Activated CD4-positive, alpha-beta T cell treated with anti-CD3 and anti-CD28 coated beads for 48 hours (primary cell): ENCODE data around the gene MBTPS1.
"Not testable (repeated sequence)": the region's sequence is repeated elsewhere in the genome, so short reads cannot be mapped to it uniquely, and the experiment has no call there.

Source experiments
- DNase-seq: peaks from one replicate; pipeline ENCODE4 v3.0.0-alpha.2; 2020

Gene MBTPS1

DNA sequence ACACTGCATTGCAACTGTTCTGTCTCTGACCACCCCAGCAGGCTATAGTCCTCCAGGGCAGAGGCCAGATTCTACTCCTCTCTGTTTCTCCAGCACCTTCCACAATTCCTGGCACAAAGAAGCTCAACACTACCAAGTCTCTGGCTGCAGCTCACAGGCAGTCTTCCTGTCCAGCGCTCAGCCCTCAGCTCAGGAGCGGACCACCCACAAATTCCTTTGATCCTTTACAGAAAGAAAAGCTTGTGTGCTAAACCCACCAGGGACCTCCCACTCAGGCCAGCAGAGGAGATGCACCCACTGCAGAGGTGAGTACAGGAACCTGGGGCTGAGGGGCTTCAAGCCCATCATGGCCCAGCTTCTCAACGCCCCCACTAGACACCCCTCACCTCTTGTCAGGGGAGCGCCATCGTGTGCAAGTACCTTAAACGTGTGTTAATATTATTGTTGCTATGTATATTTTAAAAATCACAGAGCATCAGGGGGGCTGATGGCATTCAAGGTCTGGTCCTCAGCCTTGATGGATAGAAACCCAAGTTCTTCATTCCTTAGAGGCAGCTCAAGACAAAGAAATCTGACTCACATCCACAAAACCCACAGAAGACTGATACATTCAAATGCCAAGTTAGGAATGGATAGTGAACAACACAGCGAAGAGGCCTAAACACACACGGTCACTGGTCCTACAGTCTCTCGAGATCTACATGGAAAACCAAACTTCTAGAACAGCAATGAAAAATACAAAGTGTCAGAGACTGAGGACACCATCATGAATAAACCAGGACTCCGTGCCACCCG is 19.8 kb upstream of the MBTPS1 start:
- no peak for DNase-seq

- DNase-seq = no peak
Observed at GRCh38 chr16:84132527-84133285, 16.0 kb upstream of the MBTPS1 start.

DNA sequence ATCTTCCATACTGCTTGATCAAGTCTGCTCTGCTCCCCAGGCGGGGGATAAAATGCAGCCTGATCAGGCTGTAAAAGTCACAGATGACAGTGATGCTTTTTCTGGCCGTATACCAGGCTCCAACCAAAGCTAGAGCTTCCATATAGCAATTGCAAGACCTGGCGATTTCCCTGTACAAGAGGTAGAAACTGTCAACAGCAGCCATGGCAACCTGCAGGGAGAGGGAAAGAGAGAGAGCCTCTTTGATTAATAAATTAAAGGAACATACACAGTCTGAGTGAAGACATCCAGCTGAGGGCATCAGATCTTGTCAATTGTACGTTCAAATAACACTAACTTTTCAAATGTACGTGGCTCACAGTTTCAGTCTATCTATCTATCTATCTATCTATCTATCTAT is 14.4 kb upstream of the MBTPS1 start:
- no peak for DNase-seq

- DNase-seq = no peak
Observed at GRCh38 chr16:84124257-84125073, 7.7 kb upstream of the MBTPS1 start.

GRCh38 chr16:84121007-84121406 is 4.3 kb upstream of the MBTPS1 start:
- no peak for DNase-seq

- no peak for DNase-seq
Observed at GRCh38 chr16:84120023-84120422, 3.3 kb upstream of the MBTPS1 start.

- no peak for DNase-seq
Observed at GRCh38 chr16:84119368-84119767, 2.6 kb upstream of the MBTPS1 start.

DNA sequence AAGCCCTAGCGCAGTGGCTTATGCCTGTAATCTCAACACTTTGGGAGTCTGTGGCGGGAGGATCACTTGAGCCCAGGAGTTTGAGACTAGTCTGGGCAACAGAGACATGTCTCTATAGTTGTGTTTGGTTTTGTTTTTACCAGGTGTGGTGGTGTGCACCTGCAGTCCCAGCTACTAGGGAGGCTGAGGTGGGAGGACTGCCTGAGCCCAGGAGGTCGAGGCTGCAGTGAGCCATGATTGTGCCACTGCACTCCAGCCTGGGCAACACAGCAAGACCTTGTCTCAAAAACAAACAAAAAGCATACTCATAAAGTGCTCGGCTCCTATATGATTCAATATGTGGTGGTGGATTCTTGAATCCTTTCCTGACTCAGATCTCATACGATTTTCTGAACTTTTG is 1.6 kb upstream of the MBTPS1 start:
- not testable (repeated sequence) for DNase-seq

DNA sequence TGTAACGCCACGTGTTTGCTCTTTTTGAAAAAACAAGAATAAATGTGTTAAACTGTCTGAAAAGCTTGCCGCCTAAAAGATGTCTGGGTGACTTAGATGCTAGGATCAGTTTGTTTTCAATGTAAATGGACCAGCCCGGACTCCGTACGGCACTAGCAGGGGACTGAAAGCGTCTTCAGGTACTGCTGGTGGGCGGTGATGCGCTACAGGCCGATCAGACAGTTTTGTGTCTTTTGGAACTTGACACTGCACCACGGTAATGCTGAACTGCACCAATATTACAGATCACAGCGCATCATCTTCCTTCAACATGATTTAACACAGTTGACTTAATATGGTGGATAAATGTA is 727 bp upstream of the MBTPS1 start:
- DNase-seq = peak; percentile 64

DNA sequence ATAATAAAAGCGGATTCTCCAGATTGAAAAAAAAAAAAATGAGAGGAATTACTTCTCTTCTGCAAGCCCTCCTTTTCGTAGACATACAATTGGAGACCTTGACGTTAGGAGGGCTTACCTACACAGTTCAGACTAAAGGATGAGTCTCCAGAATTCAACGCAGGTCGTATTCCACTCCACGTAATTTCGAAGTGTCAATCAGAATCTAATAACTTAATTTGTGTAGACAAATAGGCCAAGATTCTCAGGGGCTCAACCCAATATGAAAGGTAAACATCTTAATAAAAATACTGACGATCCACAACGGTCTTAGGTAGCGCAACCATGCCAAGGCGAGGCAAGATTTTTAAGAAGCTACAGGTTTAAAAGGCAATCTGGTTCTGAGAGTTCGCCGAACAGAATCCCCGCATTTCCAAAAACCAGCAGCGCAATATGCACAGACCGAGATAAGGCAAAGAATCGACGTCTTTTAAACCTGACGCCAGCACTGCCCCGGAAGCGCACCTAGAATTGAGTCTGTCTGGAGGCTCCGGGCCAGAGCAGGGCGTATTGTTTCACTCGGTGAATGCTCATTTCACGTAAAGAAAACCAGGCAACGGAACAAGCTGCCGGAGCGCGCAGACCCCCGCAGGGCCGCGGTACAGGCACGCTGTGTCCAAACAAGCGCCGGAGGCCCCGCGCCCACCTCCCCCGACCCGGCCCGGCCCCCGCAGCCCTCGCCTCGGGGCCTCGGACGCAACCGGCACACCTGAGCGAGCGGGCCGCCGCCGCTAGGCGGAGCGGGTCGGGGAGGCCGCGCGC is 623 bp downstream of the MBTPS1 start:
- DNase-seq = peak; percentile 68

- peak; percentile 59 for DNase-seq
Observed at GRCh38 chr16:84111949-84112348, 4.8 kb downstream of the MBTPS1 start.

DNA sequence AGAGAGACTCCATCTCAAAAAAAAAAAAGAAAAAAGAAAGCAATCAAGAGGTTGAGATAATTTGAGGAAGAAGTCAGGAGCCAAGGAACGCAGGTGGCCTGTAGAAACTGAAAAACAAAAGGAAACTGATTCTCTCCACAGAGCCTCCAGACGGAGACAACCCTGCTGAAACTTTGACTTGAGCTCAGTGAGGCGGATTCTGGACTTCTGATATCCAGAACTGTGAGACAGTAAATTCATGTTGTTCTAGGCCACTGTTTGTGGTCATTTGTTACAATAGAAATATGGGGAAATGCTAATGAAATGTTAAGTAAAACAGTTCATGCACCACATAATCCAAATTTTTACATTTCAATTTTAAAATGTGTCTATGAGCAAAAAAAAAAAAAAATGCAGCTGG is 5.2 kb downstream of the MBTPS1 start:
- DNase-seq = no peak

DNA sequence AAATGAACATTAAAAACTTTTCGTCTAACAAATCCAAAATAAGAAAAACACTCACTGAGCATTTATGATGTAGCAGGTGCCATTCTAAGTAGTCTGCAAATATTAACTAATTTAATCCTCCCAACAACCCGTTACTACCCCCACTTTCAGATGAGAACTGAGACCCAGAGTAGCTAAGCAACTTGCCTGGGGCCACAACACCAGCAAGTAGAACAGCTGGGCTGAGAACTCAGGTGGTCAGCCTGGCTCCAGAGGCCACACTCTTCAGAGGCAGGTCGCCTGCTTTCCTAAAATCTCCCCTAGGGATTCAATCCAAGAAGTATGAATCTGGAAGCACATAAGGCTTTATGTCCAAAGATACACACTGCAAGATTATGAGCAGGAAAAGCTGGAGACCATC is 6.2 kb downstream of the MBTPS1 start:
- no peak for DNase-seq

- no peak for DNase-seq
Observed at GRCh38 chr16:84109598-84110335, 7.0 kb downstream of the MBTPS1 start.

- no peak for DNase-seq
Observed at GRCh38 chr16:84107921-84108320, 8.8 kb downstream of the MBTPS1 start.

DNA sequence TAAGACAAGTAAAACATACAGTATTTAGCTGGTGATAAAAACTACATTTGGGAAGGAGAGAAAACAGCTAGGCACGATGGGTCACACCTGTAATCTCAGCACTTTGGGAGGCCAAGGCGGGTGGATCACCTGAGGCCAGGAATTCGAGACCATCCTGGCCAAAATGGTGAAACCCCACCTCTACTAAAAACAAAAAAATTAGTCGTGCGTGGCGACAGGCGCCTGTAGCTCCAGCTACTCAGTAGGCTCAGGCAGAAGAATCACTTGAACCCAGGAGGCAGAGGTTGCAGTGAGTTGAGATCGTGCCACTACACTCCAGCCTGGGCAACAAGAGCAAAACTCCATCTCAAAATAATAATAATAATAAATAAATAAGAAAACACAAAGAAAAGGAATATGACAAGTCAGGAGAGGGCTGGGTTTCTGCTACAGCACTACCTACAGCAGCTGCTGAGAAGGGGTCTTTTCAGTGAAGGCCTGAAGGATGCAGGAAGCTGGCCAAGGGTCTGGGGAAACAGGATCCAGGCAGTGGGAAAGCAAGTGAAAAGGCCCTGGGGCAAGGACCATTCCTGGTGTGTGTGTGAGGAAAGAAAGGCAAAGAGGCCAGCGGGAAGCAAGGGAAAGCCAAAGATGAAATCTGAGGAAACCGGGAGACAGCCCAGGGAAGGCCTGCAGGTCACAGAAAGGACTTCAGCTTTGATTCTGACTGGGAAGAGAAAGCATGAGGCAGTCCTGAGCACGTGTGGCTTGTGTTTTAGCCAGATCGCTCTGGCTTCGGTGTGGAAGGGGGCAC is 10.6 kb downstream of the MBTPS1 start:
- DNase-seq = no peak

DNA sequence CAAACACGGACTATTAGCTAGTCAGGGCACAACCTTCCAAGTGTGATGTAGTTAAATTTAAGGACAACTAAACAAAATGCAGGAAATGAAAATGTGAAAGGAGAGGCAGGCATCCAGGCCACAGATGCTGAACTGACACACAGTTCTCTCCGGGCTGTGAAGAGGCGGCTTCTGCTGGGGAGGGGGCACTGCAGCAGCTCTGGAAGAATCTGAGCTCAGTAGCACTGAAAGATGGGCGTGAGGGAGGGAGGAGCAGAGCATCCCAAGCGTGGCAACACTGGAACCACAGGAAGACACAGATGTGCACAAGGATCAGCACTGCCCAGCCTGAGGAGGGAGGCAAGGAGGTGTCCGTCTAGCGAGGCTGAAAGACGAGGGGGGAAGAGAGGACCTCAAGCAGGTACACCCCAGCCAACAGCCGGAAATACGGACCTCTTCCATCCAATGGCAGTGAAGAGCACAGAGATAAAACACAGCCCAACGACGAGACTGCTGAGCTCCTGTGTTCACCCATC is 11.4 kb downstream of the MBTPS1 start:
- no peak for DNase-seq

DNA sequence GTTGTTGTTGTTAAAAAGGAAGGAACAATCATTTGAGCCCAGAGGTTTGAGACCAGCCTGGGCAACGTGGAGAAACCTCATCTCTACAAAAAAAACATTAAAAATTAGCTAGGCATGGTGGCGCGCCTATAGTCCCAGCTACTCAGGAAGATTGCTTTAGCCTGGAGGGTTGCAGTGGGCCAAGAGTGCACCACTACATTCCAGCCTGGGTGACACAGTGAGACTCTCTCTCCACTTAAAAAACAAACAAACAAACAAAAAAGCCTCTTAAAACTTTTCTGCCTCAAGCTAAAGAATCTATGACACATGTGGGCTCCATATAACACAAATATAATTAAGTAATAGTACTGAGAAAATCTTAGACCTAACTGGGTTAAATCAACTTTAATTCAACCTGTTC is 12.5 kb downstream of the MBTPS1 start:
- no peak for DNase-seq

GRCh38 chr16:84103678-84104077 is 13.1 kb downstream of the MBTPS1 start:
- no peak for DNase-seq

DNA sequence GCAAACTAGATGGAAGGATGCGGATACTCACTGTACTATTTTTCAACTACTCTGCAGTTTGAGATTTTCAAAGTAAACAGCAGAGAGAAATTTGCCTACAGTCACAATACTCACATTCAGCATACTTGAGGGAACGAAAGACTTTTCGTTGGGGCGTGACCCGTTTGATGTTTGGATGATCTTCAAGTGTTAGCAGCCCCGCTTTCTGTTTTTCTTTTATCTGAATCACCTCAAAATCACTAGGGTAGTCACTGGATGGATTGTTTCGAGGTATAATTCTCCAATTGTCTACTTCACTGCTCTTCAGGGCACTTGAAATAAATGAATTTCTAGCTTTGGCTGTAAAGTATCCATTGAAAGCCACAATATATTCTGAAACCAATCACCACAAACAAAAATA is 17.8 kb downstream of the MBTPS1 start:
- DNase-seq = no peak

DNA sequence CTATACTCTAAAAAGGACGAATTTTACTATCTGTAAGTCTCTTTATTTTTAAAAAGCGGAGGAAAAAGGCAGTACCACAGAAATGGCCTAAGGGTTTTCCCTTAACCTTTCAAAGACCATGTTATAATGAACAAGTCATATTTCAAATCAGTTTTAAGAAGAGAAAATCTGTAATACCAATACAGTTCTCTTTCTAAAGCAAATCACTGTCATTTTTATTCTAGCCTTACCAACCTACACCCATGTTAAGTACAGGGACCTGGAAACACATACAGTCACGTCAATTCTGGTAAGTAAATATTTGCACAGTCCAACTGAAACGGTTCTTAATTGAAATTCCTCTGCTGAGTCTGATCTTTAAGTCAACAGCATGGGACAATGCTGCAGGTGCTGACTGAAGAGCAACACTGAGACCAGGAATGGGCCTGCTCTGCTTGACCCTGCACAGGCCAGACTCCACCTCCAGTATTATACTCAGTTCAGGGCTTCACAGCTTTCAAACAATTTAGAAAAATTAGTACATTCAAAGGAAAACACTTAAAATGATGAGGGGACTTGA is 20.2 kb downstream of the MBTPS1 start:
- no peak for DNase-seq
